DND-41 (cell line): ENCODE results near the gene KCNA4.
"Not testable (repeated sequence)": the region's sequence is repeated elsewhere in the genome, so short reads cannot be mapped to it uniquely, and the experiment has no call there.

ENCODE experiments used
- ATAC-seq: fragments of 200-7000 bp; cut with Tn5 transposase; 3 replicates; pipeline ENCODE4 v1.9.1; 2021; ENCODE audit warnings: low read depth; ENCODE audit not compliant: insufficient read depth
- DNase-seq: peaks from one replicate; pipeline ENCODE4 v3.0.0-alpha.2; 2020
- H2AFZ ChIP-seq: 2 replicates; pipeline ENCODE4 v1.6.0; 2012; ENCODE audit warnings: low read depth, low read length
- H3K27ac ChIP-seq: 2 replicates; pipeline ENCODE4 v1.5.1; 2012; ENCODE audit warnings: low read length, inconsistent platforms
- H3K27me3 ChIP-seq: fragments of 200-600 bp; sonication (generic); 2 replicates; pipeline ENCODE4 v1.6.0; 2012; ENCODE audit warnings: low read length, mild to moderate bottlenecking, inconsistent platforms; ENCODE audit not compliant: insufficient read depth, poor library complexity
- H3K36me3 ChIP-seq: 2 replicates; pipeline ENCODE4 v1.5.1; 2012; ENCODE audit warnings: low read length, inconsistent platforms; ENCODE audit not compliant: insufficient read depth
- H3K4me1 ChIP-seq: 2 replicates; pipeline ENCODE4 v1.5.1; 2012; ENCODE audit warnings: mild to moderate bottlenecking, low read length; ENCODE audit not compliant: insufficient read depth
- H3K4me2 ChIP-seq: 2 replicates; pipeline ENCODE4 v1.6.0; 2012; ENCODE audit warnings: mild to moderate bottlenecking, moderate library complexity, low read length, inconsistent platforms; ENCODE audit not compliant: insufficient read depth
- H3K4me3 ChIP-seq, 2 experiments: fragments of 200-600 bp in 1 of 2; shearing (Covaris generic) in 1 of 2; 2 replicates each; pipeline ENCODE4 v1.5.1; 2012 to 2016; ENCODE audit warnings: inconsistent platforms in 2 of 2, low read length in 2 of 2, mild to moderate bottlenecking in 2 of 2, low read depth in 1 of 2, moderate library complexity in 1 of 2
- H3K79me2 ChIP-seq: 2 replicates; pipeline ENCODE4 v1.6.0; 2012; ENCODE audit warnings: low read length, inconsistent platforms; ENCODE audit not compliant: insufficient read depth
- H3K9ac ChIP-seq: 2 replicates; pipeline ENCODE4 v1.6.0; 2012; ENCODE audit warnings: low read depth, mild to moderate bottlenecking, inconsistent platforms, low read length, moderate library complexity
- H3K9me3 ChIP-seq: 2 replicates; pipeline ENCODE4 v1.5.1; 2012; ENCODE audit warnings: low read length, moderate library complexity, mild to moderate bottlenecking, inconsistent platforms; ENCODE audit not compliant: insufficient read depth, severe bottlenecking
- H4K20me1 ChIP-seq: 2 replicates; pipeline ENCODE4 v1.6.0; 2012; ENCODE audit warnings: low read length; ENCODE audit not compliant: insufficient read depth
- EZH2 ChIP-seq: IDR thresholded peaks from 3 replicates; pipeline ENCODE4 v1.6.1; 2012; ENCODE audit warnings: borderline replicate concordance, low read depth, mild to moderate bottlenecking, moderate library complexity, low read length, inconsistent platforms; ENCODE audit not compliant: severe bottlenecking
- TF ChIP-seq, protein P1 (sequence below): IDR thresholded peaks from 2 replicates; pipeline ENCODE4 v1.5.1; 2012; ENCODE audit warnings: borderline replicate concordance, low read length, moderate library complexity, mild to moderate bottlenecking; ENCODE audit not compliant: poor library complexity, severe bottlenecking; ENCODE audit errors: extremely low read depth

The KCNA4 gene

GRCh38 chr11:29985248-29985647 lies 31.6 kb downstream of the KCNA4 start:
- no peak for DNase-seq
- no peak for TF ChIP-seq EZH2
- TF ChIP-seq, protein P1, sequence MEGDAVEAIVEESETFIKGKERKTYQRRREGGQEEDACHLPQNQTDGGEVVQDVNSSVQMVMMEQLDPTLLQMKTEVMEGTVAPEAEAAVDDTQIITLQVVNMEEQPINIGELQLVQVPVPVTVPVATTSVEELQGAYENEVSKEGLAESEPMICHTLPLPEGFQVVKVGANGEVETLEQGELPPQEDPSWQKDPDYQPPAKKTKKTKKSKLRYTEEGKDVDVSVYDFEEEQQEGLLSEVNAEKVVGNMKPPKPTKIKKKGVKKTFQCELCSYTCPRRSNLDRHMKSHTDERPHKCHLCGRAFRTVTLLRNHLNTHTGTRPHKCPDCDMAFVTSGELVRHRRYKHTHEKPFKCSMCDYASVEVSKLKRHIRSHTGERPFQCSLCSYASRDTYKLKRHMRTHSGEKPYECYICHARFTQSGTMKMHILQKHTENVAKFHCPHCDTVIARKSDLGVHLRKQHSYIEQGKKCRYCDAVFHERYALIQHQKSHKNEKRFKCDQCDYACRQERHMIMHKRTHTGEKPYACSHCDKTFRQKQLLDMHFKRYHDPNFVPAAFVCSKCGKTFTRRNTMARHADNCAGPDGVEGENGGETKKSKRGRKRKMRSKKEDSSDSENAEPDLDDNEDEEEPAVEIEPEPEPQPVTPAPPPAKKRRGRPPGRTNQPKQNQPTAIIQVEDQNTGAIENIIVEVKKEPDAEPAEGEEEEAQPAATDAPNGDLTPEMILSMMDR, result no peak
- no peak overlapping the region for H3K4me2 ChIP-seq
- H3K27ac ChIP-seq, result no peak overlapping the region
- H3K36me3 ChIP-seq, result no peaks in the 10 kb centered on the region
- no peaks in the 10 kb centered on the region for H3K79me2 ChIP-seq
- no peaks in the 10 kb centered on the region for H3K27me3 ChIP-seq
- no peak overlapping the region for H3K4me3 ChIP-seq
- H4K20me1 ChIP-seq, result no peaks in the 10 kb centered on the region
- H3K9ac ChIP-seq, result no peak overlapping the region
- H3K4me1 ChIP-seq, result no peaks in the 10 kb centered on the region
- no peak overlapping the region for H2AFZ ChIP-seq
- H3K9me3 ChIP-seq, result no peaks in the 10 kb centered on the region
- ATAC-seq, result no peak

GRCh38 chr11:29984544-29984943 lies 32.3 kb downstream of the KCNA4 start:
- ATAC-seq (no peak), DNase-seq (no peak)
- H4K20me1 ChIP-seq, result no peaks in the 10 kb centered on the region
- H3K9me3 ChIP-seq, result no peaks in the 10 kb centered on the region
- H3K4me1 ChIP-seq, result no peaks in the 10 kb centered on the region
- H3K4me3 ChIP-seq, result no peak overlapping the region
- H3K27me3 ChIP-seq, result no peaks in the 10 kb centered on the region
- no peak overlapping the region for H3K9ac ChIP-seq
- no peak overlapping the region for H2AFZ ChIP-seq
- H3K4me2 ChIP-seq, result no peak overlapping the region
- TF ChIP-seq, protein P1, result no peak
- TF ChIP-seq EZH2, result no peak
- no peaks in the 10 kb centered on the region for H3K36me3 ChIP-seq
- H3K79me2 ChIP-seq, result no peaks in the 10 kb centered on the region
- H3K27ac ChIP-seq, result no peak overlapping the region

- Histone ChIP-seq H3K36me3 (no peaks in the 10 kb centered on the region), H3K27ac (no peak overlapping the region), H3K9ac (no peak overlapping the region), H3K79me2 (no peaks in the 10 kb centered on the region), H2AFZ (no peak overlapping the region), H3K4me1 (no peaks in the 10 kb centered on the region), H4K20me1 (no peaks in the 10 kb centered on the region), H3K27me3 (no peaks in the 10 kb centered on the region), H3K9me3 (no peaks in the 10 kb centered on the region), H3K4me2 (no peak overlapping the region), H3K4me3 (no peak overlapping the region)
- DNase-seq, result no peak
- TF ChIP-seq EZH2, result no peak
- TF ChIP-seq, protein P1, result no peak
- no peak for ATAC-seq
Observed at GRCh38 chr11:29978549-29978948, 38.3 kb downstream of the KCNA4 start.

DNA sequence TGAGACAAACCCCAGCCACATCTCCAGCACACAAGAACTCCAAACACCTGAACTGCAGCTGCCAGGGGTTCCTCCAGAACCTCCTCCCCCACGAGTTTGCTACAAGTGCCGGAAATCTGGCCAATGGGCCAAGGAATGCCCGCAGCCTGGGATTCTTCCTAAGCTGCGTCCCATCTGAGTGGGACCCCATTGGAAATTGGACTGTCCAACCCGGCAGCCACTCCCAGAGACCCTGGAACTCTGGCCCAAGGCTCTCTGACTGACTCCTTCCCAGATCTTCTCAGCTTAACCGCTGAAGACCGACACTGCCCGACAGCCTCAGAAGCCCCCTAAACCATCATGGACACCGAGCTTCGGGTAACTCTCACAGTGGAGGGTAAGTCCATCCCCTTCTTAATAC lies 41.2 kb downstream of the KCNA4 start:
- not testable (repeated sequence) for H3K27me3 ChIP-seq, H3K27ac ChIP-seq, H2AFZ ChIP-seq, H3K4me1 ChIP-seq, H3K4me3 ChIP-seq, ATAC-seq, H3K36me3 ChIP-seq, H4K20me1 ChIP-seq, H3K9me3 ChIP-seq, H3K79me2 ChIP-seq, DNase-seq, H3K4me2 ChIP-seq, H3K9ac ChIP-seq
